Measurements from ENCODE around the gene ZNF12. TPM values are rescaled to one million over a fixed set of nuclear protein-coding genes. Genes with fewer than 3 reads are reported as not detected.

The ZNF12 gene
- total RNA-seq, 1 donor from 2014 or later: 12.5 TPM

GRCh38 chr7:6653071-6654003 is 53.4 kb downstream of the ZNF12 start:
- DNase-seq (ENCODE audit: low read depth): no peak
- H3K4me3 ChIP-seq (ENCODE audit: low read depth, low read length): no peak overlapping the region
- no peak for TF ChIP-seq CTCF (conservative IDR thresholded peaks at IDR 0.05; ENCODE audit: low read depth, low read length)

- no peak for DNase-seq (ENCODE audit: low read depth)
- TF ChIP-seq CTCF (conservative IDR thresholded peaks at IDR 0.05; ENCODE audit: low read depth, low read length): no peak
- H3K4me3 ChIP-seq (ENCODE audit: low read depth, low read length): no peak overlapping the region
Observed at GRCh38 chr7:6652446-6653011, 54.2 kb downstream of the ZNF12 start.

- DNase-seq (ENCODE audit: low read depth): no peak
- no peak for TF ChIP-seq CTCF (conservative IDR thresholded peaks at IDR 0.05; ENCODE audit: low read depth, low read length)
Observed at GRCh38 chr7:6651851-6652445, 54.8 kb downstream of the ZNF12 start.

GRCh38 chr7:6650521-6651011 is 56.2 kb downstream of the ZNF12 start:
- H3K4me3 ChIP-seq (ENCODE audit: low read depth, low read length): no peak overlapping the region
- DNase-seq (ENCODE audit: low read depth): no peak
- TF ChIP-seq CTCF (conservative IDR thresholded peaks at IDR 0.05; ENCODE audit: low read depth, low read length): no peak

More at GRCh38 chr7:6651851-6652445, 54.8 kb downstream of the ZNF12 start:
- H3K4me3 ChIP-seq (ENCODE audit: low read depth, low read length): no peak overlapping the region

GRCh38 chr7:6650086-6650485 is 56.7 kb downstream of the ZNF12 start:
- H3K4me3 ChIP-seq (ENCODE audit: low read depth, low read length): no peak overlapping the region
- no peak for TF ChIP-seq CTCF (conservative IDR thresholded peaks at IDR 0.05; ENCODE audit: low read depth, low read length)

GRCh38 chr7:6649241-6649961 is 57.3 kb downstream of the ZNF12 start:
- TF ChIP-seq CTCF (conservative IDR thresholded peaks at IDR 0.05; ENCODE audit: low read depth, low read length): no peak
- no peak for DNase-seq (ENCODE audit: low read depth)
- no peak overlapping the region for H3K4me3 ChIP-seq (ENCODE audit: low read depth, low read length)

More at GRCh38 chr7:6650086-6650485, 56.7 kb downstream of the ZNF12 start:
- DNase-seq (ENCODE audit: low read depth): no peak
